H7 (cell line): Measurements from ENCODE around the gene ERLEC1. TPM values are rescaled to one million over a fixed set of nuclear protein-coding genes. Genes with fewer than 3 reads are reported as not detected.

ENCODE experiments used
- DNase-seq: peaks from one replicate; pipeline ENCODE4 v3.0.0; 2012
- H3K27me3 ChIP-seq: 2 replicates; pipeline ENCODE4 v1.6.0; 2011; ENCODE audit warnings: mild to moderate bottlenecking, low read length; ENCODE audit not compliant: control insufficient read depth, insufficient read depth
- H3K36me3 ChIP-seq: replicated peaks from 2 replicates; pipeline ENCODE4 v1.5.1; 2011; ENCODE audit warnings: low read length; ENCODE audit not compliant: control insufficient read depth, insufficient read depth
- H3K4me3 ChIP-seq: 2 replicates; pipeline ENCODE4 v1.5.1; 2011; ENCODE audit warnings: low read depth, mild to moderate bottlenecking, control low read depth, low read length, moderate library complexity; ENCODE audit not compliant: insufficient read depth
- total RNA-seq: library from RNA; depleted of rRNA; stranded (reverse); fragments of >200 nt; shearing (Covaris generic); gene quantifications from 2 replicates; pipeline ENCODE4 v1.2.3, GENCODE V29; 2014

Gene ERLEC1
- total RNA-seq, 1 experiment from 2014 or later, result 31.0 TPM

DNA sequence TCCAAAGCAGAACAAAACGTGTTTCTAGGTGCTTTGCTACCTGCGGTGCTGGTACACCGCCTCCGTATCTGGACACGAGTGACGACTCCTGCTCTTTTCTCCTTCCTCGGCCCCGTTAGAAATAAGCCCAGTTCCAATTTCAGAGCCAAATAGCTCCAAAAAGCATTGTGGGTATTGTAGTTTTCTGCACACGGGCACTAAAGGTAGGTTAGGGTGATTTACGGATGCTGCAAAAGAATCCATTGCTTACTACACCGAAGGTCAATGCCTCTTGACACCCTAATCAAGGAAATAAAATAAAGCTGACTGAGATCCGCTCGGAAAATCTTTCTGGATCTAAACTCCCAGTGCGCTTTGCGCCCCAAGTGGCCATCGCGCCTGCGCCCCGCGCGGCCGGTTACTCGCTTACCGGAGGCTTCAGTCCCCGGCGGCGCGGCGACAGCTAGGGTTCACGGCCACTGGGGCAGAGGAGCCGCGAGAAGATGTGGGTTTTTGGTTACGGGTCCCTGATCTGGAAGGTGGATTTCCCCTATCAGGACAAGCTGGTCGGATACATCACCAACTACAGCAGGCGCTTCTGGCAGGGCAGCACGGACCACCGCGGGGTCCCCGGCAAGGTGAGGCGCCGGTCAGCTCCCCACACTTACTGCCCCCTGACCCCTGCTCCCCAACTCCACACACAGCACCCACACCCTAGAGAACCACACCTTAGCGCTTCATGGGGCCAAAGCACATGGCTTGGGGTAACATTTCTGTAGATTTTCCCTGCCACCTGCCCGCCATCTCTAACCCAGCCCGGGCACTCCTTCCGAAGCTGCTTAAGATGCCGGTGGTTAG lies 19.2 kb upstream of the ERLEC1 start, which contains the start of gene CHAC2:
Gene CHAC2, plus strand, starts transcription at position 400 of the 837 bp plus-strand sequence. Its CDS starts 83 bp downstream, at position 483.
- Histone ChIP-seq H3K36me3 (no peaks in the 10 kb centered on the region; the same call in 1 of the 2 replicates), H3K27me3 (no peaks in the 10 kb centered on the region), H3K4me3 (peak within 1 kb of the TSS; percentile 83)
- peak; percentile 88 for DNase-seq

DNA sequence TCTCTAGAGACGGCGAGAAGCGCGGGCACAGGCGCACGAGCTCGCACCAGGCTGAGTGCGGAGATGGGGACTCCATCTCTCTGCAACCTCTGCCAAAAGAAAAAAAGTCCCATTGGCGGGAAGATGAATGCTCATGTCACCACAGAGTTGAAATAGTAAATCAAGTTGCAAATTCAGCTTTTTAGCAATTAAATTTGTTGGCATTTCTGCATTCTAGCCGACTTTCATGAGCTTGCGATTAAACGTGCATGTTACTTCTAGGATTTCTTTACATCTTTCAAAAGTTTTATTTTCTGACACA lies 18.7 kb upstream of the ERLEC1 start:
- H3K27me3 ChIP-seq, result no peaks in the 10 kb centered on the region
- DNase-seq, result no peak
- H3K4me3 ChIP-seq, result peak overlapping the region; percentile 83
- no peaks in the 10 kb centered on the region; the same call in none of the 2 replicates for H3K36me3 ChIP-seq

DNA sequence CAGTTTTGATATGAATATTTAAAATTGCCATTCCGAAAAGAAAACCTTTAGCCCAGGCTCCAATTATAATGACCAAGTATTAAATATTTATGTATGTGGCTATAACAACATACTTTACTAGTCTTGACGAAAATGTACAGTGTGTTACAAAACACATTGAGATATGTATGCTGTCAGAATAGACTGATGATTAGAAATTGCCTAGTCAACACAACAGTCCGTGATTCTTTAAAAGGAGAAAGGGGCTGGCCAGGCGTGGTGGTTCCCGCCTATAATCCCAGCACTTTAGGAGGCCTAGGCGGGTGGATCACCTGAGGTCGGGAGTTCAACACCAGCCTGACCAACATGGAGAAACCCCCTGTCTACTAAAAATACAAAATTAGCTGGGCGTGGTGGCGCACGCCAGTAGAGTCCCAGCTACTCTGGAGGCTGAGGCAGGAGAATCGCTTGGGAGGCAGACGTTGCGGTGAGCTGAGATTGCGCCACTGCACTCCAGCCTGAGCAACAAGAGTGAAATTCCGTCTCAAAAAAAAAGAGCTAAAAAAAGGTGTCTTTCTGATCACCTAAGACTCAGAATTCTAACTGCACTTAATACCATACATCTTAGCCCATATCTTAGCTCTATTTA lies 17.4 kb upstream of the ERLEC1 start:
- H3K36me3 ChIP-seq, result no peaks in the 10 kb centered on the region; the same call in 1 of the 2 replicates
- no peak for DNase-seq
- no peaks in the 10 kb centered on the region for H3K27me3 ChIP-seq
- no peak overlapping the region for H3K4me3 ChIP-seq

DNA sequence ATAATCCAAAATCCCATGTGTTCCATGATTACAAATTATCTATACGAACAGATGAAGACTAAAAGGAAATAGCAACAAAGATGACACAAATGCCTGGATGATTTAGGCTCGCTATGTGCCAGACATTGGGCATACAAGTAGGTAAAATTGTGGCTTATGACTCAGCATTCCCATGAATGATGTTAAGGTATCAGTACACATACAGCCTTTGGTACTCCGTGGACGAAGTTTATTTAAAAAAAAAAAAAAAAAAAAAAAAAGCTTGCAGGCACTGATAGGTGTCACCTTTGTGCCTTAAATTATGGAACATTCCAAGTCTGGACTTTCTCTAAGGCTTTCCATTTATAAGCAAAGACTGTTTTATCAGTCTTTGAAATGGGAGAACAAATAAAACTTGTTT lies 16.6 kb upstream of the ERLEC1 start:
- no peak for DNase-seq
- H3K36me3 ChIP-seq, result no peaks in the 10 kb centered on the region; the same call in 1 of the 2 replicates
- H3K27me3 ChIP-seq, result no peaks in the 10 kb centered on the region
- H3K4me3 ChIP-seq, result no peak overlapping the region

DNA sequence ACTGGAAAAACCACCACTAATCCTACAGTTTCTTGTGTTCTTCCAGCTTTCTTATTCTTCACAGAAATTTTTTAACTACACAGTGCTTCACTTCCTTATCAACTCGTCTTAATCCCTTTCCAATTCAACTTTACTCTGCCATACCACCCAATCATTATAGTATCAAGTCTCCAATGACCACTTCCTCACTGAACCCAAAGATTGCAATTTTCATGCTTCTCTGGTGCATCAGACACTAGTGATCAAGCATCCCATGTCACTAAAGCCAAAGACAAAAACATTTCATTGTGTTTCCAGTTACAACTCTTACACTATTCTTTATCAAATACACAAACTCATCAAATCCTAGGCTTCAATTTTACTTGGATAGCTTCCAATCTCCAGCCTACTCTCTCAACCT lies 9.7 kb upstream of the ERLEC1 start:
- no peak for DNase-seq
- Histone ChIP-seq H3K4me3 (no peak overlapping the region), H3K36me3 (no peaks in the 10 kb centered on the region; the same call in none of the 2 replicates), H3K27me3 (no peaks in the 10 kb centered on the region)

DNA sequence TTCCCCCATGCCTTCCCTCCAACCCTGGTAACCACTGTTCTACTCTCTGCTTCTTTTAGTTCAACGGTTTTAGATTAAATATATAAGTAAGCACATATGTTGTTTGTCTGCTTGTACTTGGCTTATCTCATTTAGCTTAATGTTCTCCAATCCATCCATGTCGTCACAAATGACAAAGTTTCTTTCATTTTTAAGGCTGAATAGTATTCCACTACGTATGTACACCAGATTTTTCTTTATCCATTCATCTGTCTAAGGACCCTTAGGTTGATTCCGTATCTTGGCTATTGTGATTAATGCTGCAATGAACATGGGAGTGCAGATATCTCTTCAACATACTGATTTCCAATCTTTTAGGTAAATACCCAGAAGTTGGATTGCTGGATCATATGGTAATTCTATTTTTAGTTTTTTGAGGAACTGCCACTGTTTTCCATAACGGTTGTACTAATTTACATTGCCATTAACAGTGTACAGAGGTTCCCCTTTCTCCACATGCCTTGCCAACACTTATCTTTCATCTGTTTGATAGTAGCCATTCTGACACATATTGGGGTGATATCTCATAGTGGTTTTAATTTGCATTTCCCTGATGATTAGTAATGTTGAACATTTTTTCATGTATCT lies 8.2 kb upstream of the ERLEC1 start:
- no peak overlapping the region for H3K4me3 ChIP-seq
- DNase-seq, result no peak
- H3K27me3 ChIP-seq, result no peaks in the 10 kb centered on the region

DNA sequence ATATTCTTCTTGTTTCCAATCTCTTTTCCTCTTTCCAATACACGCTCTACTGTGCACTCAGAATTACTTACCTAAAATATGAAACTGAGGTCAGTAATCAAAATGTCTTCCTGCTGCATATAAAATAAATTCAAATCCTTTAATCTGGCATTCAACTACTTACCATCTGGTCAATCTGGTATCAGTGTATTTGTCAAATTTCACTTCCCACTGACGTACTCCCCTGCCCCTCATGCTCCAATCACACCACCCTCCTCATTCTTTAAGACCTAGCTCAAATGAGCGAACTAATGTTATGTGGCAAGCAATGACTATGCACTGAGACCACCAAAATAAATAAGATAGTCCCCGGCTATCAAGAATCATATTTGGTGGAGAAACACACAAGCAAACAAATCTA lies 6.8 kb upstream of the ERLEC1 start:
- H3K36me3 ChIP-seq, result no peaks in the 10 kb centered on the region; the same call in none of the 2 replicates
- no peak overlapping the region for H3K4me3 ChIP-seq
- no peaks in the 10 kb centered on the region for H3K27me3 ChIP-seq
- DNase-seq, result no peak

More for the DNA sequence above, 8.2 kb upstream of the ERLEC1 start:
- no peaks in the 10 kb centered on the region; the same call in none of the 2 replicates for H3K36me3 ChIP-seq

DNA sequence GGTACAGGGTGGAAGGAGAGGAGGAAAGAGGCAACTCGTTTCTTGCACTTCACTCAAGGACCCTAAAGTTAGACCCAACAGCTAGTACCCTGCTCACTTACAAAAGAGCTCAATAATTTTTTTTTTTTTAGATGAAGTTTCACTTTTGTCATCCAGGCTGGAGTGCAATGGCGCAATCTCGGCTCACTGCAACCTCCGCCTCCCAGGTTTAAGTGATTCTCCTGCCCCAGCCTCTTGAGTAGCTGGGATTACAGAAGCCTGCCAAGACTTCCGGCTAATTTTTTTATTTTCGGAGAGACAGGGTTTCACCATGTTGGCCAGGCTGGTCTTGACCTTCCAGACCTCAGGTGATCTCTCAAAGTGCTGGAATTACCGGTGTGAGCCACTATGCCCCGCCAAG lies 4.2 kb upstream of the ERLEC1 start:
- no peak overlapping the region for H3K4me3 ChIP-seq
- no peaks in the 10 kb centered on the region; the same call in 1 of the 2 replicates for H3K36me3 ChIP-seq
- H3K27me3 ChIP-seq, result no peaks in the 10 kb centered on the region
- DNase-seq, result no peak

DNA sequence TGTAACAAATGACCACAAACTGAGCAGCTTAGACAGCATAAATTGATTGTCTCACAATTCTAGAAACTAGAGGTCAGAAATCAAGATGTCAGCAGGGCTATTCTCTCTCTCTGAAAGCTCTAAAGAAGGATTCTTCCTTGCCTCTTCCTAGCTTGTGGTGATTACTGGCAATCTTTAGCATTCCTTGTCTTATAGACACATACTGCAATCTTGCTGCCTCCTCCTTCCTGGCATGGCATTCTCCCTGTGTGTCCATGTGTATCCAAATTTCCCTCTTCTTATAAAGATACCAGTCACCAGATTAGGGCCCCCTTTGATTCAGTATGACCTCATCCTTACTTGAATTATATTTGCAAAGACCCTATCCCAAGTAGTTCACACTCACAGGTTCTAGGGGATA lies 2.4 kb upstream of the ERLEC1 start:
- H3K27me3 ChIP-seq, result no peaks in the 10 kb centered on the region
- DNase-seq, result no peak
- no peak overlapping the region for H3K4me3 ChIP-seq
- H3K36me3 ChIP-seq, result no peaks in the 10 kb centered on the region; the same call in 1 of the 2 replicates

DNA sequence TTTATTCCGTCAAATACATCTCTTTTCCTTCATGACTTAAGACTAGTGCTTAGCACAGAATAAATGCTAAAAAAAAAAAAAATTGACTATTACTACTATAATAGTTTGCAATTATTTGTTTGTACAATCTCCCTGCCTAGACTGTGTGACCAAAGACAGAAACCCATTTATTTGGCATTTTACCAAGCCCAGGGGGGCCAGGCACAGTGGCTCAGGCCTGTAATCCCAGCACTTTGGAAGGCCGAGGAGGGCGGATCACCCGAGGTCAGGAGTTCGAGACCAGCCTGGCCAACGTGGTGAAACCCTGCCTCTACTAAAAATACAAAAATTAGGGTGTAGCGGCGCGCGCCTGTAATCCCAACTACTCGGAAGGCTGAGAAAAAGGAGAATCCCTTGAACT lies 1.5 kb upstream of the ERLEC1 start:
- DNase-seq, result no peak
- H3K27me3 ChIP-seq, result no peaks in the 10 kb centered on the region
- H3K36me3 ChIP-seq, result no peaks in the 10 kb centered on the region; the same call in 1 of the 2 replicates
- no peak overlapping the region for H3K4me3 ChIP-seq

DNA sequence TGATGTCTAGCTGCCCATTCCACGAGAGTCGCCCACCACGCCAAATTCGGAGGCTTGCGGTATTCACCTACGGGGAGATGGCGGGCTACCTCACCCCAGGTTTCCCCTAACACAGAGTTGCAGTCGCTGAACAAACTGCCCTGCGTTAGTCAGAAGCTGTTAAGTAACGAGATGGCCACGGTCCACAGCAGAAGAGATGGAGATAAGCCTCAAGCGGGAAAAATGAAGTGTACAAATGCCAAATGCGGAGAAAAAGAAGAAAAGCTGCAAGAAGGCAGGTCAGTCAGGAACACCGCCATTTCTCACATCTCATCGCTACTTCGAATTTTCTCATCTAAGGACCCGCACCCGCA lies 516 bp upstream of the ERLEC1 start:
- H3K27me3 ChIP-seq, result no peaks in the 10 kb centered on the region
- DNase-seq, result peak; percentile 43
- no peaks in the 10 kb centered on the region; the same call in 1 of the 2 replicates for H3K36me3 ChIP-seq
- H3K4me3 ChIP-seq, result peak overlapping the region; percentile 98

DNA sequence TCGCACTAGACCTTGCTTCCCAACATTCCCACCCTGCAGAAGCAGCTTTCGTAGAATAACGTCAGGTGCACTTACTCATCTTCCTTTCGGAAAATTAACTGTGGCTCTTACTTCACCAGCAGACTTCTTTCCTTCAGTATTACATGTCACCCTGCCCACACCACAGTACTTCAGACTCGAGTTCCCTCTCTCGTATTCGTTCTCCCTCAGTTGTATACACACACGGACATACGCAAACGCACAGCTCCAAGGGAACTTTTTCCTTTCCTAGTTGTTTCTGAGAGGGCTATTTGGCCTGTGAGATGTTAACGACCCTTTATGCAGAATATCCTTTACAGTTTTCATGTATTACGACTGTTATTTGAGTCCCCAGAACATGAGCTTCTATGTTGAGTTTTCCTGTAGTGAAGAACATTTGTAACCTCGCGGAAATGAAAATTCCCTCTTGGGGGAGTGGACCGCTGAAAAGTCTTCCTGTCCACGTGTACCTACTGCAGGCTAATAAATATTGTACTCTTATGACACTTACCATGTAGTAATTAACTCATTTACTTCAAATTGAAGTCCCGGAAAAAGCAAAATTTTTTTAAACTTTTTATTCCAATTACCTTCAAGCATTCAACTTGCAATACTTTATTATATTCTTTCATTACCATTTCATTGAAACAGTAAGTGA lies 908 bp downstream of the ERLEC1 start:
- no peak for DNase-seq
- Histone ChIP-seq H3K27me3 (no peaks in the 10 kb centered on the region), H3K36me3 (no peaks in the 10 kb centered on the region), H3K4me3 (peak overlapping the region; percentile 98)

DNA sequence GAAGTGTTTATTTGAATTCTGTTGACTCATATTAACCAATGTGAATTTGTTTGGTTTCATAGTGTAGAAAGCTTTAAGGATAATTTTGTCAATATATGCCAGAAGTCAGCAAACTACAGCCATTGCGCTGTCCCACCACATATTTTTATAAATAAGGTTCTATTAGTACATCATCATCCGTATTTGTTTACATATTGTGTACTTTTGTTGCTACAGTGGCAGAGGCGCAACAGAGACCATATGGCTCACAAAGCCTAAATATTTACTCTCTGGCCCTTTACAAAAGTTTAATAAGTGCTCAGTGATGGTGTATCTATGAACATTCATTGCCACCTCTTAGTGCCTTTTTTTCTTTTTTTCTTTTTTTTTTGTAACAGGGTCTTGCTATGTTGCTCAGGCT lies 6.4 kb downstream of the ERLEC1 start:
- Histone ChIP-seq H3K4me3 (no peak overlapping the region), H3K27me3 (no peaks in the 10 kb centered on the region), H3K36me3 (no peaks in the 10 kb centered on the region; the same call in 1 of the 2 replicates)
- DNase-seq, result no peak

DNA sequence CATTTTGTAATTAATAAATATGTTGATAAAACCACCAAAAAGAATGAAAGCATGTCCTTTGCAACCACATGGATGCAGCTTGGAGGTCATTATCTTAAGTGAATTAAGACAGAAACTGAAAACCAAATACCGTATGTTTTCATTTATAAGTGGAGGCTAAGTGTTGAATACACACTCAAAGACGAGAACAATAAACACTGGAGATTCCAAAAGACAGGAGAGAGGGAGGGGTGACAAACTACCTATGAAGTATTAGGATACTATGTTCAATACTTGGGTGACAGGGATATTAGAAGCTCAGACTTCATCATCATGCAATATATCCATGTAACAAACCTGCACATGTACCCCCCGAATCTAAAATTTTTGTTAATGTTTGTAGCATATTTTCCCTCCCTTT lies 7.0 kb downstream of the ERLEC1 start:
- Histone ChIP-seq H3K4me3 (no peak overlapping the region), H3K36me3 (no peaks in the 10 kb centered on the region; the same call in 1 of the 2 replicates), H3K27me3 (no peaks in the 10 kb centered on the region)
- DNase-seq, result no peak
